ENCODE results near the gene PIEZO1. TPM values are rescaled to one million over a fixed set of nuclear protein-coding genes. Genes with fewer than 3 reads are reported as not detected.

PIEZO1 gene
- total RNA-seq, 1 donor from 2014 or later = 198 TPM

DNA sequence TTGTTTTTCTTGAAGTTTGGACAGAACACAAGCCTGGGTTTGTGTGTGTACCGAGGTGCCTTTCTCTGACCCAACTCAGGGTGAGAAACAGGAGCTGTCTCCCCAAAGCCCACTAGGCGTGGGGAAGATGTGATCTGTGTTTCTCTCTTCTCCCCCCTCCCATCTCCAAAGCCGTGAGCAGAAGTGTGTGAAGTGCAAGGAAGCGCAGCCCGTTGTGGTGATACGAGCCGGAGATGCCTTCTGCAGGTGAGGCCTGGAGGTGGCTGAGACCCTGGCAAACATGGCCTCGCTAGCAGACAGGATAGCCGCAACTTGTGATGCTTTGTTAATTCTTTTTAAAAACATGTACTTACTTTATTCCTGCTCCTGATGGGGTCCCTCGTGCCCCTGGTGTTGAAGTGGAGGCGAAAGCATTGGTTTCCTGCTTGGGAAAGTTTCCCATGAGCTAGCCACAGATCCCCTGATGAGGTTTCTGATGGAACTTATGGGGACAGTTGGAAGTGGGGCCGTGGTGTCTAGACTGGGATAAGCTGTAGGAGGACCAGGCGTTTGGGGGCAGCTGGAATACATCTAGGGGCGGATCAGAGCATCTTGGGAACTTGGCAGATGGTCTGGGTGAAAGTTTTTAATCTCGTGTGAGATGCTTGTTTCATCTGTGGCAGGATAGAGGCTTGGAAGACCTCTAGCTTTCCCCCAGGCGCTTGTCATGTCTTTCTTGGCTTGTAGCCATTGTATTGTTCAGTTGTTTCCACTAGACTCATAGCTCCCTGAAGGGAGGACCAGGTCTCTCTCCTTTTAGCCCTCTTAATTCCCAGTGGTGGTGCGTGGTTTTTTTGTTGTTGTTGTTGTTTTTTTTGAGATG is 77.8 kb downstream of the PIEZO1 start:
- no peak for DNase-seq (ENCODE audit: low read depth)

GRCh38 chr16:88706229-88706964 is 78.6 kb downstream of the PIEZO1 start, which contains the start of the genes CTU2 and RNF166:
CTU2 (plus strand) TSS chr16:88706503; CDS start chr16:88706531, 28 bp downstream.
RNF166 (minus strand) TSS chr16:88706408; CDS start chr16:88706325, 83 bp downstream.
- peak; percentile 84 for DNase-seq (ENCODE audit: low read depth)

DNA sequence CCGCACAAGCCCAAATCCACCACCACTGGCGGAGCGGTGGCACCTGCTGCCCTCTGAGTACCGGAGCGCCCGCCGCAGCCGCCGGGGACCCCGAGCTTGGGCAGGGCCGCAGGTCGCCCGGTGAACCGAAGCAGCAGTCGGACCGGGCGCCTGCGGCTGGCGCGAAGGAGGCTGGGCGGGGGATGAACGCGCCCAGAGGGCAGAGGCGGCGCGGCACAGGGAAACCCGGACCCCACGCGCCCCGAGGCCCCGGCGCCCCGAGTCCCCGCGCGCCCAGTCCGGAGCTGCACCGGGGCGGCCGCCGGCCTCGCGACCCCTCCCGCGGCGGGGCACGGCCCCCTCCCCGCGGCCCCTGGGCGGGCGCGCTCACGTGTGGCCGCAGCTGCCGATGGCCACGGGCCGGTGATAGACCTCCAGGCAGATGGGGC is 79.2 kb downstream of the PIEZO1 start:
- no peak for DNase-seq (ENCODE audit: low read depth)

GRCh38 chr16:88705076-88705684 is 79.8 kb downstream of the PIEZO1 start:
- no peak for DNase-seq (ENCODE audit: low read depth)

GRCh38 chr16:88703486-88704309 is 81.3 kb downstream of the PIEZO1 start:
- no peak for DNase-seq (ENCODE audit: low read depth)

DNA sequence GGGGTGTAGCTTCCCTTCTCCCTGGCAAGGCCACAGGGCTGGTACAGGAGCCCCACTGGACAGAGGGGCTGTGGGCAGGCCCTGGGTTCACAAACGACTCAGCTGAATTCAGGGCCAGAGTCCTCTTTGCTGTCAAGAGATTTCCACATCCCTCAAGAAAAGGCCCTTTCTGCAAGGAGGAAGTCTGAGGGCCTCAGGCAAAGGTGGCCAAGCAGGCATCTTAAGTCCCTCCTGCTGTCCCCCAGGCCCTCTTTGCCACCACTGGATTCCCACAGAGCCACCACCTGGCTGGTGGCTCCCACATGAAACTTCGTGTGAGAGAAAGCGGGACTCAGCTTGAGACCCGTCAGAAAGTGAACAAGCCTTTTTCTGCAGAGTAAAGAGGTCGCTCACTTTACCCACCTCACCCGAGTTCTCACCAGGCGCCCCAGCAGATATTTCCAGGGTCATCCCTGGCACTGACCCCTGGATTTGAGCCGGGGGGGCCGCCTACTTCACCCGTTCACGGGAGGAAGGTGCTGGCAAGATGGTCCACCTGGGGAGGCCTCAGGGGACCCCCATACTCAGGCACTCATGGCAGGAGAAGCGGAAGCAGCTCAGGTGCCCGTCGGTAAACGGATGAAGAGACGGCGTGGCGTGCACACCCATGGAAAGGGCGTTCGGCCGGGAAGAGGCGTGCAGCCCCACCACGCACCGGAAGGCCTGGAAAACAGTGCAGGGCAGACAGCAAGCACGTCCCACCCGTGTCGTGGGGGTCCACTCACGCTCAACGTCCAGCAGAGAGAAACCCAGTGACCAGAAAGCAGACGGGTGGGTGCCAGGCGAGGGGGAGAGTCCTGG is 82.4 kb downstream of the PIEZO1 start:
- DNase-seq (ENCODE audit: low read depth) = no peak

- no peak for DNase-seq (ENCODE audit: low read depth)
Measured at GRCh38 chr16:88701581-88702370, 83.2 kb downstream of the PIEZO1 start.

DNA sequence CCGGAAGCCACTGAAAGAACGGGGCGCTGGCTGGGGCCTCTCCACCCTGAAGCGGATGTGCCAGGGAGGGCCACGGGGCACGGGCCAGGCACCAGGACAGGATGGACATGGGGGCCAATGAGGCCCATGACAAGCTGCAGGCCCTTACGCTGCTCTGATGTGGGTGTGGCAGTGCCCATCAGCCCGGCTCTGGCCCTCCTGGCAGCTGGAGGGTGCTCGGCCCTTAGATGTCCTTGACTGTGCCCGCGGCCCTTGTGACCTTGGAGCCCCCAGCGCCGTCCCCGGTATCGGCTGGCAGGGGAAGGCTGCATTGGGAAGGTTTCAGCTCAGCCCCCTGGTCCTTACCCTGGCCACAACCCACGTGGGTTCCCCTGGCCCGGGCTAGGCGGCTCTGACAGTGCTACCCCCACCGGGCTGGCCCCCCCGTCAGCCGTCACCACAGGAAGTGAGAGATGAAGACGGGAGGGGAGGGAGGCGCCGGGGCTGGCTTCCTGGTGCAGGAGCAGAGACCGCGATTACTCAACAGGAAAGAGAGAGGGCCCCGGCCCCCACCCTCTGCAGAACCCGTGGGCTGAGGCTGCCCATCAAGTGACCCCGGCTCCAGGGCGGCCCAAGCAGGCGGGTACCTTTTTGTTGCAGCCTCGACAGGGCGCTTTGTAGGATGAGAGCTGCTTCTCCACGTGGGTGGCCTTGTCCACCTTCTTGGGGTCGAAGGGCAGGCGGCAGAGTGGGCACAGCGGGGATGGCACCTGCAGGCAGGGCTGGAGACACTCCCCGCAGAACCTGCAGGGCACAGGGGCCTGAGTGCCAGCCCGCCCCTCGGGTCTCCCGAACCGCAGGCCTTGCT is 84.2 kb downstream of the PIEZO1 start:
- DNase-seq (ENCODE audit: low read depth) = no peak

DNA sequence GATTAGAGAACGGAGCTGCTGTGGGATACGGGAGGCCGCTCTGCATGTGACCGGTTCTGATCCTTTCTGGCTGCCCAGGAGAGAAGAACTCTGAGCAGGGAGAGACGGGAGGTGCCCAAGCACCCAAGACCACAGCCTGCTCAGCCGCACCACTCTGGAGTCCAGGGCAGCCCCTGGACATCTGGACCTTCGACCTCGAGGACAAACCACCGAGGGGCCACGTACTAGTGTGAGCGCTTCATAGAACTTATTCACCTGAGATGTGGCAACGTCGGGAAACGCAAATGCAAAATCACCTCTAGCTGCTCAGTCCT is 84.7 kb downstream of the PIEZO1 start:
- no peak for DNase-seq (ENCODE audit: low read depth)

DNA sequence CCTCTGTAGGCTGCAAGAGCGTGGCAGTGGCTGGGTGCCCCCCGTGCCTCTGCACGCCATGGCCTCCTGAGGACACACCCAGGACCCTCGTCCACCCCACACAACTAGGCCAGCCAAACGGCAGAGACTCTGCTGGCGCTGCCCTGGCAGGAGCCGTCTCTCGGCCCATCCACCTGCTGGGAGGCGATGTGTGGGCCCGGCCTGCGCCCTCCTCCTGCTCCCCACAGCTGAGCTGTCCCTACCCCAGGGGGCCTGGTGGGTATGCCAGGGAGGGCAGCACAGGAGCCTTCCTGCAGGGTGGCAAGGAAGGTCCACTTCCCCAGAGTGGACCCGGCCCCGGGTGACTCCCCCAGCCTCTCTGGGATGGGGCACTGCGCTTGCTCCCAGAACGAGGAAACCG is 85.8 kb downstream of the PIEZO1 start:
- no peak for DNase-seq (ENCODE audit: low read depth)

DNA sequence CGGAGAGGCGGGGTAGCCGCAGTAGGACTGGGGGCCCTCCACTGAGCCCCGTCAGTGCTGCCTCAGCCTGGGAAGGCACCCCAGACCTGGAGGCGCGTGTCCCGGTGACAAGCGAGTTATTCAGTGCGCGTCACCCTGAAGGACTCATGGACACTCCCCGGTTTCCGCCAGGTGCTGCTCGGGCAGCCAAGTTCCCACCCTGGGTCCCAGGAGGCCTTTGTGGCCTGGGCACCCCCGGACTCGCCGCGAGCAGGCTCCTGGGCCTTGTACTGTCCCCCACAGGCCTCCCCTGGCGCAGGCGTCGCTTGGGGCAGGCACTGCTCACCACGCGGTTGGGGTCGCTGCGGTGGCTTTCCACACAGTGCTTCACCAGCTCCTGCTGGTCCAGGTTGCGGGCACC is 86.4 kb downstream of the PIEZO1 start:
- DNase-seq (ENCODE audit: low read depth) = no peak

GRCh38 chr16:88697831-88698615 is 87.0 kb downstream of the PIEZO1 start:
- no peak for DNase-seq (ENCODE audit: low read depth)

DNA sequence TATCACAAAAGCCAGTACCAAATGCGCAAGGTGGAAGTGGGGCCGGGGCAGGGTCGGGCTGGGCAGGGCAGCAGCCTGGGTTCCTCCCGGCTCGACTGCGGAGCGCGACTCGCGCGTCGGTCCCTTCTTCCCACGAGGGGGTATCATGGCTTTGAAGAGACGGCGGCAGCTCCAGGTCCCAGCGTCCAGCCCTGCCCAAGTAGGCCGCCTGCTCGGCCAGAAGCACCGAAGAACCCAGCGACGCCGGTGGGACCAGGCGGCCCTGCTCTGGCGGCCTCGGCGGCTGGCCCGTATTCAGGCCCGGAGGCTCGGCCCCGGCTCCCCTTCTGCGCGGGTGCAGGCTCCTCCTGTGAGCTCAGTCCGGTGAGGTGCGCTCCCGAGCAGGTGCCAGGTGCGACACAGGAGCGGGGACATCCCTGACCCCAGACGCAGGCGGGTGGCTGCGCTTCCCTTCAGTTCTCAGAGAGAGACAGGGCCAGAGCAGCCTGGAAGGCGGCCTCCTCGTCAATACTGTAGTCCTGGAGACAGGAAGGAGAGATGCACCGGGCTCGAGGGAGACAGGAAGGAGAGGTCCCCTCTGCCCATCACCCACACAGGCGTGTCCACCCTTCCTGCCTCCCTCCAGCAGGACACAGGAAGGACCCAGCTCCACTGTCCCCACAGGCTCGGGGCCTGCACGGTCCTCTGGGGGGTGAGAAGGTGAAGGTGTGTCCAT is 87.7 kb downstream of the PIEZO1 start:
- no peak for DNase-seq (ENCODE audit: low read depth)

DNA sequence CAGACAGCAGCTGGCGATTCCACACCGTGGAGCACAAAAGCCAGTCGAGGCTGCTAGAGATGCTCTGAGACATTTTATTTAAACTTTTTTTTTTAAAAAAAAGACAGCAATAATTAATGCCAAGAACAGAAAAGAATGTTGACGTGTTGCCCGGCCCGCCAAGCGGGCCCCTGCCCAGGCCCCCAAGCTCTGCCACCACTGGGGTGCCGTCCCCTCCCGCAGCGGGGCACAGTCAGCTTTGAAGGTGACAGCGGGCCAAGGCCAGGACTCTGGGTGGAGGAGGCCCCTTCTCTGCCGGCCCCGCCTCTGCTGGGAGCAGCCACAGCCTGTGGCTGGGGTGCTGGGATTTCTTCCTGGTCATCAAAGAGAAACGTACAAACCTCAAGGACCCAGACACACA is 88.6 kb downstream of the PIEZO1 start:
- DNase-seq (ENCODE audit: low read depth) = no peak

DNA sequence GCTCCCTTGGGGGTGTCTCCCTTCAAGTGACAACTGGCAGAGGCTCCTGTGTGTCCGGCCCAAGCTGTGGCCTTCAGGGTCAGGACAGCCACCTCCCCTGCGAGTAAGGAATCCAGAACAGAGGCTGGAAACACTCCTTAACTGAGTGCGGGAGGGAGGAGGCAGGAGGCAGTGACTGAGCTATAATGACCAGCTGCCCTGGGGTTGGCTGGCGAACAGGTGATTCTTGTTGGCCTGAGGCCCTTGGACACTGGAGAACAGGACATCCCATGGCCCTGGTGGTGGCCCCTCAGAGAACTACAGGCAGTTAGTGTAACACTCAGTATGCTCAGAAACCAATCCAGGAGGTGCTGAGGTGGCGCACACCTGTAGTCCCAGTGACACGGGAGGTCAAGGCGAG is 89.3 kb downstream of the PIEZO1 start:
- DNase-seq (ENCODE audit: low read depth) = peak; percentile 63

- DNase-seq (ENCODE audit: low read depth) = no peak
Measured at GRCh38 chr16:88695218-88695617, 89.8 kb downstream of the PIEZO1 start.

All from myocyte (in vitro differentiated cells).